ENCODE results near the gene RASD1. TPM values are rescaled to one million over a fixed set of nuclear protein-coding genes. Genes with fewer than 3 reads are reported as not detected.
"Not testable (repeated sequence)": the region's sequence is repeated elsewhere in the genome, so short reads cannot be mapped to it uniquely, and the experiment has no call there.

Gene RASD1
- total RNA-seq, 1 experiment from 2014 or later: 11.0 TPM

DNA sequence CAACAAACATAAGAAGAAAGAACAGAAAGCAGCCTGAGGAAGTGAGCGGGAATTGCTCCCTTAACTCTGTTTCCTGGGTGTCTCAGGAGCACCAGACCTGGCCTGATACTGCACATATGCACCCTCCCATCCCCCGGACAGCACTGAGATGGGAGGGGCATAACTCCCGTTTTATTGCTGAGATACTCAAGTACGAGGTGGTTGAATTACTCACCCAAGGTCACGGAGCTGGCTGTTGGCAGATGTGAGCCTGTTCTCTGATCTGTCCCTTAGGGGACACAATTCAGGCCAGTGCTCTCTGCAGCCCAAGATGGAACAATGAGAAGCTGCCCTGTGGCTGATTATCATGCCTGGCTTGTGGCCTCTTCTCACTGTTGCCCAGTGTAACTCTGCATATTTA, 28.5 kb downstream of the RASD1 start:
- Mint-ChIP-seq H3K27ac (ENCODE audit: unreplicated experiment) (no peak overlapping the region), H3K36me3 (ENCODE audit: insufficient read depth, unreplicated experiment) (no peaks in the 10 kb centered on the region), H3K27me3 (ENCODE audit: insufficient read depth, unreplicated experiment) (peaks cover 4% of the 10 kb centered on the region), H3K4me1 (ENCODE audit: low read depth, unreplicated experiment) (no peaks in the 10 kb centered on the region), H3K9me3 (ENCODE audit: unreplicated experiment) (no peaks in the 10 kb centered on the region), H3K4me3 (ENCODE audit: unreplicated experiment) (no peak overlapping the region)
- Histone ChIP-seq H3K9me3 (no peaks in the 10 kb centered on the region), H3K4me1 (no peaks in the 10 kb centered on the region), H3K4me3 (ENCODE audit: low read depth, low read length) (no peak overlapping the region), H3K36me3 (ENCODE audit: control insufficient read depth, insufficient read depth, low read length) (no peaks in the 10 kb centered on the region), H3K27me3 (replicated peaks; ENCODE audit: control insufficient read depth, insufficient read depth, low read length) (no peaks in the 10 kb centered on the region)
- TF ChIP-seq, protein P1, sequence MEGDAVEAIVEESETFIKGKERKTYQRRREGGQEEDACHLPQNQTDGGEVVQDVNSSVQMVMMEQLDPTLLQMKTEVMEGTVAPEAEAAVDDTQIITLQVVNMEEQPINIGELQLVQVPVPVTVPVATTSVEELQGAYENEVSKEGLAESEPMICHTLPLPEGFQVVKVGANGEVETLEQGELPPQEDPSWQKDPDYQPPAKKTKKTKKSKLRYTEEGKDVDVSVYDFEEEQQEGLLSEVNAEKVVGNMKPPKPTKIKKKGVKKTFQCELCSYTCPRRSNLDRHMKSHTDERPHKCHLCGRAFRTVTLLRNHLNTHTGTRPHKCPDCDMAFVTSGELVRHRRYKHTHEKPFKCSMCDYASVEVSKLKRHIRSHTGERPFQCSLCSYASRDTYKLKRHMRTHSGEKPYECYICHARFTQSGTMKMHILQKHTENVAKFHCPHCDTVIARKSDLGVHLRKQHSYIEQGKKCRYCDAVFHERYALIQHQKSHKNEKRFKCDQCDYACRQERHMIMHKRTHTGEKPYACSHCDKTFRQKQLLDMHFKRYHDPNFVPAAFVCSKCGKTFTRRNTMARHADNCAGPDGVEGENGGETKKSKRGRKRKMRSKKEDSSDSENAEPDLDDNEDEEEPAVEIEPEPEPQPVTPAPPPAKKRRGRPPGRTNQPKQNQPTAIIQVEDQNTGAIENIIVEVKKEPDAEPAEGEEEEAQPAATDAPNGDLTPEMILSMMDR (IDR thresholded peaks at IDR 0.05; ENCODE audit: insufficient read depth in 1 of 2, low read depth in 1 of 2, low read length in 1 of 2, severe bottlenecking in 1 of 2, unreplicated experiment in 1 of 2): no peak
- CTCF ChIA-PET: interaction anchor here (0.6 to 1.0 kb wide), 2 partner anchors 32 to 321 kb away, joined by 3 read pairs; no protein-coding TSS in a partner anchor
- POLR2A ChIA-PET: no interaction called here
- intact Hi-C loops (cut with micrococcal nuclease; ENCODE audit: unreplicated experiment): no loop called here
- no peak for DNase-seq
- no TSS peak for BruUV-seq (replicated peaks)

DNA sequence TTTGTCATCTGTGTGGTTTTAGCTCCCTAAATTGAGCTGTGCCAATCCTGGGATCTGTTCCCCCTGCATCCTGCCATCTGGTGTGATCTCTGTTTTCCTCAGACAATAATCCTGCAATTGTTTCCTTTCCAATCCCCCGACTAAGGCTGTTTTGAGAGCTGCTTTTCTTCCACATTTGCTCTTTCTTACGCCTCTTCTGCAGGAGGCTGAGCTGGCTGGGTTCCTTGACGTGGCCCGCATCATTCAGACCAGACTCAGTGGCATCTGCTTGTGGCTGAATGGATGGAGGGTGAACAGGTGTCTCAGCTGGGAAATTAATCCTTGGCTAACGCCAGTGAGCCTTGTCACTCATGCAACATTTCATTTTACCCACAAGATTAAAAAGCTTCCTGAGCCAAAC, 29.2 kb downstream of the RASD1 start:
- DNase-seq: no peak
- no peaks in the 10 kb centered on the region for H3K27me3 ChIP-seq (replicated peaks; ENCODE audit: control insufficient read depth, insufficient read depth, low read length)
- ChIA-PET CTCF (interaction anchor here (0.6 kb wide), 1 partner anchor 322 kb away, joined by 3 read pairs; no protein-coding TSS in a partner anchor), POLR2A (no interaction called here)
- intact Hi-C loops (cut with micrococcal nuclease; ENCODE audit: unreplicated experiment): no loop called here
- H3K4me1 ChIP-seq: no peaks in the 10 kb centered on the region
- no peak overlapping the region for H3K4me3 ChIP-seq (ENCODE audit: low read depth, low read length)
- no peaks in the 10 kb centered on the region for H3K9me3 Mint-ChIP-seq (ENCODE audit: unreplicated experiment)
- H3K4me1 Mint-ChIP-seq (ENCODE audit: low read depth, unreplicated experiment): no peaks in the 10 kb centered on the region
- peaks cover 4% of the 10 kb centered on the region for H3K27me3 Mint-ChIP-seq (ENCODE audit: insufficient read depth, unreplicated experiment)
- H3K4me3 Mint-ChIP-seq (ENCODE audit: unreplicated experiment): no peak overlapping the region
- no peaks in the 10 kb centered on the region for H3K36me3 ChIP-seq (ENCODE audit: control insufficient read depth, insufficient read depth, low read length)
- BruUV-seq (replicated peaks): no TSS peak
- no peaks in the 10 kb centered on the region for H3K9me3 ChIP-seq
- TF ChIP-seq, protein P1 (IDR thresholded peaks at IDR 0.05; ENCODE audit: insufficient read depth in 1 of 2, low read depth in 1 of 2, low read length in 1 of 2, severe bottlenecking in 1 of 2, unreplicated experiment in 1 of 2): no peak
- H3K36me3 Mint-ChIP-seq (ENCODE audit: insufficient read depth, unreplicated experiment): no peaks in the 10 kb centered on the region
- H3K27ac Mint-ChIP-seq (ENCODE audit: unreplicated experiment): no peak overlapping the region

DNA sequence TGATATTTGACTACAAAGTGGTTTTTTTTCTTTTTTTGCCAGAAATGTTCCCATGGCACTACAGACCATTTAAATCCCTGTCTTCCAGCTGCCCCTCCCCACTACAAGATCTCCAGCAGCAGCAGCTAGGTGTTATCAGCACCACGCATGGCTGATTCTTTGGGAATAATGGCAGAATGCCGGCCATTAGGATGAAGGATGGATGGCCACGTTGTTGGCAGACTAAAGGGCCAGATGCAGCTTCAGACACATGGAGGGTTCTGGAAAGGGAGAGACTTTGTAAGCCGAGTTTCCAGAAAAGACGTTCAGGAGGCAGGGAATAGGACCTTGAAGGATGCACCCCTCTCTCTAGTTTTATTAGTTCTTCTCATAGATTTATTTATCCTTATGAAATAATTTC, 29.7 kb downstream of the RASD1 start:
- H3K36me3 Mint-ChIP-seq (ENCODE audit: insufficient read depth, unreplicated experiment): no peaks in the 10 kb centered on the region

DNA sequence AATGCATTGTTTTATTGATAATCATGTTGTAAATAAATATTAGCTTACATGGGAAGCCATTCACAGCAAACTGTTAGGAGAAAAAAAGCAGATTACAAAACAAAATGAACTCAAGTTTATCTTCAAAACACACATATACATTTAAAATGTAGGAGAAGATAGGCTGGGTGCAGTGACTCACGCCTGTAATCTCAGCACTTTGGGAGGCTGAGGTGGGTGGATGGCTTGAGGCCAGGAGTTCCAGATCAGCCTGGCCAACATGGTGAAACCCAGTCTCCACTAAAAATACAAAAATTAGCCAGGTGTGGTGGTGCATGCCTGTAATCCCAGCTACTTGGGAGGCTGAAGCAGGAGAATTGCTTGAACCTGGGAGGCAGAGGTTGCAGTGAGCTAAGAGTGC, 30.3 kb downstream of the RASD1 start:
- intact Hi-C loops (cut with micrococcal nuclease; ENCODE audit: unreplicated experiment); CTCF ChIA-PET; H3K27me3 ChIP-seq (replicated peaks; ENCODE audit: control insufficient read depth, insufficient read depth, low read length); H3K4me3 Mint-ChIP-seq (ENCODE audit: unreplicated experiment); H3K36me3 ChIP-seq (ENCODE audit: control insufficient read depth, insufficient read depth, low read length); H3K4me1 Mint-ChIP-seq (ENCODE audit: low read depth, unreplicated experiment); H3K9me3 ChIP-seq; BruUV-seq (replicated peaks); H3K9me3 Mint-ChIP-seq (ENCODE audit: unreplicated experiment); H3K27ac Mint-ChIP-seq (ENCODE audit: unreplicated experiment); H3K27me3 Mint-ChIP-seq (ENCODE audit: insufficient read depth, unreplicated experiment); H3K4me3 ChIP-seq (ENCODE audit: low read depth, low read length); POLR2A ChIA-PET; H3K36me3 Mint-ChIP-seq (ENCODE audit: insufficient read depth, unreplicated experiment); H3K4me1 ChIP-seq; DNase-seq: not testable (repeated sequence)

More for the DNA sequence above, 29.7 kb downstream of the RASD1 start:
- no peak for DNase-seq
- Mint-ChIP-seq H3K9me3 (ENCODE audit: unreplicated experiment) (no peaks in the 10 kb centered on the region), H3K4me3 (ENCODE audit: unreplicated experiment) (no peak overlapping the region), H3K4me1 (ENCODE audit: low read depth, unreplicated experiment) (no peaks in the 10 kb centered on the region), H3K27me3 (ENCODE audit: insufficient read depth, unreplicated experiment) (peaks cover 4% of the 10 kb centered on the region), H3K27ac (ENCODE audit: unreplicated experiment) (no peak overlapping the region)
- Histone ChIP-seq H3K4me3 (ENCODE audit: low read depth, low read length) (no peak overlapping the region), H3K27me3 (replicated peaks; ENCODE audit: control insufficient read depth, insufficient read depth, low read length) (no peaks in the 10 kb centered on the region), H3K36me3 (ENCODE audit: control insufficient read depth, insufficient read depth, low read length) (no peaks in the 10 kb centered on the region), H3K9me3 (no peaks in the 10 kb centered on the region), H3K4me1 (no peaks in the 10 kb centered on the region)
- TF ChIP-seq, protein P1 (IDR thresholded peaks at IDR 0.05; ENCODE audit: insufficient read depth in 1 of 2, low read depth in 1 of 2, low read length in 1 of 2, severe bottlenecking in 1 of 2, unreplicated experiment in 1 of 2): no peak
- BruUV-seq (replicated peaks): no TSS peak
- POLR2A ChIA-PET: no interaction called here
- CTCF ChIA-PET: no interaction called here
- intact Hi-C loops (cut with micrococcal nuclease; ENCODE audit: unreplicated experiment): no loop called here
